ENCODE data around the gene RND3.

RND3 gene

DNA sequence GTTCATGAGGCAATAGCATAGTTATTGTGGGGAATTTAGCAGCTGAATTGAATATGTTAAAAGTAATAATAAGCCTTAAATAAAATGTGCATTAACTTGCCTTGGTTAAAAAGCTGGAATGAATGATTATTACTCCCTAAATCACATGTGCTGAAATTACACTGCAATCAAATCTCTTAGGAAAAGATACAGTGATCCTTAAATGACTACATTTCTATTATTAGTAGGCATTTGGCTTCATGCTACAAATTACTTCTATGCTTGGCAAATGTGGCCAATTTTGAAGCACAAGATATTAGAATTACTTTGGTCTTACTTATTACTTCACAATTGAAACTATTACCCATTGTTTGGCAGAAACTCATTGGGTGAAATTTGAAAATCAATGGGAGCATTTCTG, 5.4 kb downstream of the RND3 start:
- in situ Hi-C loops (cut with HindIII; ENCODE audit: low sequenced_read_pairs), result no loop called here
- DNase-seq (ENCODE audit: low read depth), result no peak
- no peak overlapping the region for H3K4me3 ChIP-seq (ENCODE audit: low read depth, low read length)
- TF ChIP-seq, protein P1, sequence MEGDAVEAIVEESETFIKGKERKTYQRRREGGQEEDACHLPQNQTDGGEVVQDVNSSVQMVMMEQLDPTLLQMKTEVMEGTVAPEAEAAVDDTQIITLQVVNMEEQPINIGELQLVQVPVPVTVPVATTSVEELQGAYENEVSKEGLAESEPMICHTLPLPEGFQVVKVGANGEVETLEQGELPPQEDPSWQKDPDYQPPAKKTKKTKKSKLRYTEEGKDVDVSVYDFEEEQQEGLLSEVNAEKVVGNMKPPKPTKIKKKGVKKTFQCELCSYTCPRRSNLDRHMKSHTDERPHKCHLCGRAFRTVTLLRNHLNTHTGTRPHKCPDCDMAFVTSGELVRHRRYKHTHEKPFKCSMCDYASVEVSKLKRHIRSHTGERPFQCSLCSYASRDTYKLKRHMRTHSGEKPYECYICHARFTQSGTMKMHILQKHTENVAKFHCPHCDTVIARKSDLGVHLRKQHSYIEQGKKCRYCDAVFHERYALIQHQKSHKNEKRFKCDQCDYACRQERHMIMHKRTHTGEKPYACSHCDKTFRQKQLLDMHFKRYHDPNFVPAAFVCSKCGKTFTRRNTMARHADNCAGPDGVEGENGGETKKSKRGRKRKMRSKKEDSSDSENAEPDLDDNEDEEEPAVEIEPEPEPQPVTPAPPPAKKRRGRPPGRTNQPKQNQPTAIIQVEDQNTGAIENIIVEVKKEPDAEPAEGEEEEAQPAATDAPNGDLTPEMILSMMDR (IDR thresholded peaks at IDR 0.05; ENCODE audit: low read depth, low read length, missing control alignments), result no peak

DNA sequence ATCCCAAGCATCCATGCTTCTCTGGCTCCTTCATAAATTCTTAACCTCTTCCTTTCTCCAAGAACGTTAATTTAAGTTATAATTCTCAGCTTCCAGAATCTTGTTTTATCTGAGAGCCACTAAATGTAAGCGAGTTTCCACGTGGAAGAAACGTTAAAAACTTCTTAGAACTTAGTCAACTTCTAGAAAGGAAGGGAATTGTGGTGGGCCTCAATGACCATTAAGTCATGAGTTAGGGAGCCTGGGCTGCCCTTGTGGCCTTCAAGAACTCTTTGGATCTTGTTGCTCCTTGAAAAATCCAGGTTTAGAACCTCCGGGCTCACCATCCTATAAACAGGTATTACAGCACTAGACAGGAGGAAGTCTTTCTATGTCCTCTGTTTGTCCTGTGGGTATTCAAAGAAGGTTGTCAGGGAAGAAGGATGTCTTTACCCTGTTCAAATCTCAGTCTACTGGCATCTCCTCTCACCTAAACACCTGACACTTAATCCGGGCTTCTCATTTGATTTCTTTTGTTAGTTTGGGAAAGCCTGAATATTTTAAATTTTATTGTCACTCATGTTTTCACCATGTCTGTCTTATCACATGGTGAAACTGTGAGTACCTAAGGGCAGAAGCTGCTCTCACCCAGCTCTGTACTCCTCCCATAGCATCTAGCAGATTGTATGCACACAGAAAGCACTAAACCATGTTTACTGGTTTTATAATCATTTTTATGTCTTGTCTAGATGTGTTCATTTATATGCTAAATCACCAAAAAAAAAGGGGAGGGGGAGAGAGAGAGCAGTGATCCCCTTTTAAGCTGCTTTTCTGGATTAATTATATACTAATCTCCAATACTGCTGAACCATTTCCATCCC, 6.3 kb downstream of the RND3 start:
- H3K4me3 ChIP-seq (ENCODE audit: low read depth, low read length), result no peak overlapping the region
- TF ChIP-seq, protein P1 (IDR thresholded peaks at IDR 0.05; ENCODE audit: low read depth, low read length, missing control alignments), result no peak
- DNase-seq (ENCODE audit: low read depth), result no peak
- in situ Hi-C loops (cut with HindIII; ENCODE audit: low sequenced_read_pairs), result no loop called here

DNA sequence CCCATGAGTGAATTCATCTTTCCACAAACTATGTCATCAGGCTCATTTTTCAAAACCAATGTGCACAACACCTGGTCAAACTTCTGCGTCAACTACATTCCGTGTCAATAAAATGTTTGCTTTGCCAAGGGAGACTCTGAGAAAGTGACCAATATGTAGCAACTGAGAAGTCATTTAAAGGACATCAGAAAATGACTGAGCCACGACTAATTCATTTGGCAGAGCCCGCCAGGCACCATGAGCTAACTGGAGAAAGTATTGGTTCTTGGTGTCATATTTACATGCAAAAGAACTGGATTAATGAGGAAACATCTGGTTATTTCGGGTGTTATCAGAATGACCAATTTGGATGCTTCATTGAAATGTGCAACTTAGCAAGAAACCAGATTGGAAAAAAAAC, 7.2 kb downstream of the RND3 start:
- no peak overlapping the region for H3K4me3 ChIP-seq (ENCODE audit: low read depth, low read length)
- in situ Hi-C loops (cut with HindIII; ENCODE audit: low sequenced_read_pairs), result no loop called here
- no peak for DNase-seq (ENCODE audit: low read depth)
- TF ChIP-seq, protein P1 (IDR thresholded peaks at IDR 0.05; ENCODE audit: low read depth, low read length, missing control alignments), result no peak

DNA sequence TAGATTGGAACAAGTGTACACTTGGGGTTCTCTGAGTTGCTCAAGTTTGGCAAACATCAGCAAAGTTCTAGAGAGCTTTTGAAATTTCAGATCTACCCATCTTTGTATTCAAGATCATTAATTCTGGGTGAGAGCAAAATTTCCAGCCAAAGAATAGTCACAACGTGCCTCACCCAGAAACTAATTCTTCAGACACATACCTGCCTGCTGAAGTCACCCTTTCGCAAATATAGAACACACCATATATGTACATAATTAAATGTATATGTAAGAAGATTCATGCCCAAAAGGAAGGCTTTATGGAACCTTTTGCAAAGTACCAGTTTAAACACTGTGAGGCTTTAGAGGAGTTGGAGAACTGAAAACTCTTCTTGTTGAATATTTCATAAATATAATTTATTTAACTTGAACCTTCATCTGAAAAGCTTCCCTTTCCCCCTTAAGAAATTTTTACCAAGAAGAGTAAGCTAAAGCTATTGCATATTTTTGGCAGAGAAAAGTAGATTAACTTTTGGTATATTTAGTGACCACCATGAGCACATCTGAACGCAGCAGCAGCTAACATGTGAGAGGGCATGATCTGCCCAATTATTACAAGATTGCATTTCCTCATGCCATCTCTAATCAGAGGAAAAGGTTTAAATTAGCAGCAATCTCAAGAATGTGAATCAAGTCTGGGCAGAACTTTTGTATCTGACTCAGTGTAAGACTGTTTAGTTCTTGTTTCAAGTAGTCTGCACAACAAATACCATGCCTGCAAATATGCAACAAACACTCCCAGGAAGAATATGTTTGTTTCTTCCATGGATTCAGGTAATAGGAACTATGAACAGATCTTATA, 8.2 kb downstream of the RND3 start:
- in situ Hi-C loops (cut with HindIII; ENCODE audit: low sequenced_read_pairs), result no loop called here
- no peak for DNase-seq (ENCODE audit: low read depth)
- no peak overlapping the region for H3K4me3 ChIP-seq (ENCODE audit: low read depth, low read length)
- TF ChIP-seq, protein P1 (IDR thresholded peaks at IDR 0.05; ENCODE audit: low read depth, low read length, missing control alignments), result no peak

DNA sequence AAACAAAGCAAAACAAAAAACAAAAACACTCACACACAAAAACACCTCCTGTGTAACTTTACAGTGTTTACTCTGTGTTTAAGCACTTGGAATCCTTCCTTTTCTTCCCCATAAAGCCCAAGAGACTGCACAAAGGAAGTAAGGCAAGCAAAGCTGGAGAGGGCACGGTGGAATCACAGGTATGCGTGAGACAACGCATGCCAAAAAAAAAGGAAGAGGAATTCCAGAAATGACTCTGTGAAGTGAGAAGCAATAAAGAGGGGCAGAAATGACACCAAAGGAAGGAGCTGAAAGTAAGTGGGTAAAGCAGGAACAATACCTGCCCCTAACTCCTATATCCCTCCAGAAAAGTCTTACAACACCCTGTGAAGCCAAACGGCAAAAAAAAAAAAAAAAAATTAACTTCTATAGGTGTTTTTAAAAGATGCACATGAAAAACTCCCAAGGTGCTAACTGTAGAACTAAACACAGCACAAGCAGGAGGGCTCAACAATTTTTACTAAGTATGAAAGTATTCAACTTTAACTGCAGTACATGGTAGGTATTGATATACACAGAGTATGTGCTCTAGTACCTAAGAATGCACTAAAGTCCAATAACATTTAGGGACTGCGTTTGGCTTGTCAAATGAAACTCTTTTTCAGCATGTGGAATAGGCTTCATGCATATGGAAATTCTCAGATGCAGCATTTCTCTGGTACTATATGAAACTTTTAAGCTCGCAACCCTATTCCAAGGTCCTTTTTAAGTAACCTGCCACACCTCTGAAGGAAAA, 9.1 kb downstream of the RND3 start:
- in situ Hi-C loops (cut with HindIII; ENCODE audit: low sequenced_read_pairs), result no loop called here
- TF ChIP-seq, protein P1 (IDR thresholded peaks at IDR 0.05; ENCODE audit: low read depth, low read length, missing control alignments), result no peak
- DNase-seq (ENCODE audit: low read depth), result no peak
- H3K4me3 ChIP-seq (ENCODE audit: low read depth, low read length), result no peak overlapping the region

DNA sequence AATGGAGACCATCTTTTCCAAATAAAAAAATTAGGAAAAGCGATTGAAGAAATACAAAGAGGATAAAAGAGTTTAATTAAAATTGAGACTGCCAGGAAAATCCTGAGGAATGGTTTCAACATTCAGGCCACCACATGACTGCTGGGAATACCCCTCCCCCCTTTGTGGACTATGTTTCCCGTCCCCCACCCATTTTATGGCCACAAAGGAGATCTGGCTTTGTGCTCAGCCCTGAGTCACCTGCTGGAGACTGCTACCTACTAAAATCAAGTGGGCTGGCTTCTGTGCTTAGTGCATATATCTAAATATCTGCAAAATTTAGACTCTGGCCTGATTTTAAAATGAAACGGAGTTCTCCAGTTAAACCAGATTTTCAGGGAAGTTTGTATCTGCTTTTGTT, 10.1 kb downstream of the RND3 start:
- no peak overlapping the region for H3K4me3 ChIP-seq (ENCODE audit: low read depth, low read length)
- TF ChIP-seq, protein P1 (IDR thresholded peaks at IDR 0.05; ENCODE audit: low read depth, low read length, missing control alignments), result no peak
- in situ Hi-C loops (cut with HindIII; ENCODE audit: low sequenced_read_pairs), result no loop called here
- no peak for DNase-seq (ENCODE audit: low read depth)

All from astrocyte of the cerebellum (primary cell).